Brain microvascular endothelial cell (primary cell): Measurements from ENCODE around the gene SLC2A11.

ENCODE experiments used
- DNase-seq: peaks from one replicate; pipeline ENCODE4 v3.0.0-alpha.2; 2020
- H3K27ac ChIP-seq: fragments of 250-450 bp; sonication (Bioruptor Pico); 2 replicates; pipeline ENCODE4 v1.5.1; 2020; ENCODE audit warnings: mild to moderate bottlenecking, moderate library complexity
- H3K27me3 ChIP-seq: fragments of 250-450 bp; sonication (Bioruptor Pico); replicated peaks from 2 replicates; pipeline ENCODE4 v1.5.1; 2020; ENCODE audit warnings: mild to moderate bottlenecking
- H3K36me3 ChIP-seq: fragments of 250-450 bp; sonication (Bioruptor Pico); replicated peaks from 2 replicates; pipeline ENCODE4 v1.5.1; 2020; ENCODE audit warnings: mild to moderate bottlenecking
- H3K4me3 ChIP-seq: 2 replicates; pipeline ENCODE4 v1.5.1; 2011; ENCODE audit warnings: low read depth, mild to moderate bottlenecking, control low read depth, low read length, moderate library complexity
- in situ Hi-C: cut with HindIII; loops from 2 replicates; pipeline ENCODE4 v1.10.0; 2017; ENCODE audit warnings: low sequenced_read_pairs, low pct_ligation_motif_present
- TF ChIP-seq, protein P1 (sequence below): IDR thresholded peaks from 2 replicates; pipeline ENCODE4 v1.5.1; 2011; ENCODE audit warnings: low read depth, mild to moderate bottlenecking, moderate library complexity, low read length, control low read depth, inconsistent platforms; ENCODE audit errors: missing control alignments

SLC2A11 gene

DNA sequence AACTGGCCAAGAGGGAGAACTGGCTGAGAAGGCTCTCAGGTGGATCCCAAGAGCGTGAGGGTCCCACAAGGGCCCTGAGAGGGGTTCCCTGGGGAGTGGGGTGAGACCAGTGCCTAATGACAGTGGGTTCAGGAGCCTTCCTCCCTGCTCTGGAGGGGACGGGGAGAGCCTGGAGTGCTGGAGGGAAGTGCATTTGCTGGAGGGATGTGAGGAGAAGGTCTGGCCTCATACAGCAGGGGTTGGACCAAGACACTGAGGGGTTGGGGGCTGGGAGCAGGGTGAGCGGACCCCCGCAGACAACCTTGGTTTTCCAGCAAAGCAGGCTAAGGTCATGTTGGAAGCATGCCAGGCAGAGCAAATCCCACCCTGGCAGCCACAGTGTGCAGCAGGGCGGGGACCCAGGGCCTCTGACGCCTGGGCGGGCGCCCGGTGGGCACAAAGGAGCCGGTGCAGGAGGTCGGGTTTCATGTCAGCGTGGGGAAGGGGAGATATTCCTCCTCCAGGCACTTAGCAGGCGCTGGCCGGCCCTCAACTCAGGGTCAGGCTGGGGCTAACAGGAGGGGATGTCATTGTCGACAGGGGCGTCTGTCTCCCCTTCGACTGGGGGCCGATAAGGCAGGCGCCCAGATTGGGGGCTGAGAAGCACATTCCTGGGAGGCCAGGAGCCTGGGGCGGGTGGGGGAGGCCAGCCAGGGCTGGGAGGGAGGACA lies 15.8 kb upstream of the SLC2A11 start:
- TF ChIP-seq, protein P1, sequence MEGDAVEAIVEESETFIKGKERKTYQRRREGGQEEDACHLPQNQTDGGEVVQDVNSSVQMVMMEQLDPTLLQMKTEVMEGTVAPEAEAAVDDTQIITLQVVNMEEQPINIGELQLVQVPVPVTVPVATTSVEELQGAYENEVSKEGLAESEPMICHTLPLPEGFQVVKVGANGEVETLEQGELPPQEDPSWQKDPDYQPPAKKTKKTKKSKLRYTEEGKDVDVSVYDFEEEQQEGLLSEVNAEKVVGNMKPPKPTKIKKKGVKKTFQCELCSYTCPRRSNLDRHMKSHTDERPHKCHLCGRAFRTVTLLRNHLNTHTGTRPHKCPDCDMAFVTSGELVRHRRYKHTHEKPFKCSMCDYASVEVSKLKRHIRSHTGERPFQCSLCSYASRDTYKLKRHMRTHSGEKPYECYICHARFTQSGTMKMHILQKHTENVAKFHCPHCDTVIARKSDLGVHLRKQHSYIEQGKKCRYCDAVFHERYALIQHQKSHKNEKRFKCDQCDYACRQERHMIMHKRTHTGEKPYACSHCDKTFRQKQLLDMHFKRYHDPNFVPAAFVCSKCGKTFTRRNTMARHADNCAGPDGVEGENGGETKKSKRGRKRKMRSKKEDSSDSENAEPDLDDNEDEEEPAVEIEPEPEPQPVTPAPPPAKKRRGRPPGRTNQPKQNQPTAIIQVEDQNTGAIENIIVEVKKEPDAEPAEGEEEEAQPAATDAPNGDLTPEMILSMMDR = no peak
- Histone ChIP-seq H3K4me3 (no peak overlapping the region), H3K36me3 (no peaks in the 10 kb centered on the region), H3K27me3 (no peaks in the 10 kb centered on the region), H3K27ac (no peak overlapping the region)
- in situ Hi-C loops = no loop called here
- DNase-seq = no peak

DNA sequence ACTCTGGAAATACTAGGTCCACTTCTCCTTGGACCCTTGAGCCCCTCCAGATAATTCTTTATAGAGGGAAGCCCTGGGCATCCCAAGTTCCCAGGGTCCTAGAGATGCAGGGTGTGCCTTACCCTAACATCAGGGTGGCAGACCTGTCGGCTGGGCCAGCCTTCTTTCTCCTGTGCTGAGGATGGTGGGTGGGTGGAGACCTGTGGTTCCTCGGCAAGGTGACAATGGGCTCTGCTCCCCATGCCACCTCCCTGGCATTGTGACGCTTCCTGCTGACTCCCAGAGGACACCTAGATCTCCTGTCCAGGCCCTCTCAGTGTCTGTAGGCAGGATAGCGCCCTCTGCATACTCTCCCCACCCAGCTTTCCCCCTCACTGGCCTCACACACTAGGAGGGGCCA lies 15.1 kb upstream of the SLC2A11 start:
- Histone ChIP-seq H3K4me3 (no peak overlapping the region), H3K36me3 (no peaks in the 10 kb centered on the region), H3K27ac (no peak overlapping the region), H3K27me3 (no peaks in the 10 kb centered on the region)
- TF ChIP-seq, protein P1 = no peak
- no peak for DNase-seq
- in situ Hi-C loops = no loop called here

DNA sequence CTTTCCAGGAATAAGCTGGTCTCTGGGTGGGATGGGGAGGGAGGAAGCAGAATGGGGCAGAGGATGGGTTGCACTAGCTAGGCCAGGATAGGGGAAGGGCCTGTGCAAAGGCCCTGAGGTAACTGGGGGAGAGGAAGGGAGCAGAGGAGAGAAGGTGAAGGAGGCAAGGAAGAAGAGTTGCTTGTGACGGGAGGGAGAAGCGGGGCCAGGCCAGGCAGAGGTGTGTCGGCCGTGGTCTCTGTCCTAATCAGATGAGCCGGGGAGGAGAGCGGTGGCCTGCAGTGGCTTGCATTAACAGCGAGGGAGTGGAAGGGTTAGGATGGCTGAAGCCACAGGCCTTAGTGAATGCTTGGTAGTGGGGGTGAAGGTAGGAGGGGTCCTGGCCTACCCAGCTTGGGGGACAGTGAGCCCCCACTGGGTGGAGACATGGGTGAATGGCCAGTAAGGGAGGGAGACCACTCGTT lies 12.9 kb upstream of the SLC2A11 start:
- in situ Hi-C loops = no loop called here
- TF ChIP-seq, protein P1 = no peak
- no peak overlapping the region for H3K27ac ChIP-seq

DNA sequence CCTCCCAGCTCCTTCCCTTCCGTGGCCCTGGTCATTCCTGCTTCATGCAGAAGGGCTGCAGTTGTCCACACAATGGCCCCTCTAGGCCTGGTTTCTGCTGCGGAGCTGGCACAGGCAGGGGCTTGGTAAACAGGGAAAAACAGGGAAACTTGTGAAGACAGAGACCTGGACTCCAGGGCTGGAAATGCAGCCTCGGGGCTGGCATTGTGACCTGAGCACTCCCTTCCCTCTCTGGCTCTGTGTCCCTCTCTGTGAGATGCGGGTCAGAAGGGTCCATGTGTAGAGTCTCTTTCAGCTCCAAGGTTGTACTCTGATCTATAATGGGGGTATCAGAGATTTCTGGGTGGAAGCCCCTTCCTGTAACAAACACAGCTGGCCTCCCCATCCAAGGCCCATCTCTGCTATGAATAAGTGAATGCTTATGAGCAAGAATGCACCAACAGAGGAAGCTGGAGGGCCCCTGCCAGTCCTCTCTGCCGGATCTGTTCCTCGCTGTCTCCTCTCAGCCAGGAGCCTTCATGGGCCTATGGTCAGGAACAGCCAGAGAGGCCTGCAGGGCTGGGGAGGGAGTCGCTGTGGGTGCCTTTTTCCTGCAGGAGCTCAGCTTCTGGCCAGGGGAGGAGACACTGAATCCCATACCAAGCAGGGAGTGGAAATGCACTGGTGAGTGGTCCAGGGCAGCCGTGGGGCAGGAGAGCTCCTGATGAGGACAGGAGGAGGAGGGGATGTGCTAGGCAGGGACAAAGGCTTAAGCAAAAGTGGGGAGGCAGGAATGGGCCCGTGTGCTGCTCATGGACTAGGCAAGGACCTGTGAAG lies 12.2 kb upstream of the SLC2A11 start:
- Histone ChIP-seq H3K36me3 (no peaks in the 10 kb centered on the region), H3K4me3 (no peak overlapping the region), H3K27me3 (no peaks in the 10 kb centered on the region), H3K27ac (no peak overlapping the region)
- DNase-seq = no peak
- TF ChIP-seq, protein P1 = no peak
- in situ Hi-C loops = no loop called here

More for the DNA sequence above, 12.9 kb upstream of the SLC2A11 start:
- Histone ChIP-seq H3K4me3 (no peak overlapping the region), H3K27me3 (no peaks in the 10 kb centered on the region), H3K36me3 (no peaks in the 10 kb centered on the region)
- DNase-seq = no peak

DNA sequence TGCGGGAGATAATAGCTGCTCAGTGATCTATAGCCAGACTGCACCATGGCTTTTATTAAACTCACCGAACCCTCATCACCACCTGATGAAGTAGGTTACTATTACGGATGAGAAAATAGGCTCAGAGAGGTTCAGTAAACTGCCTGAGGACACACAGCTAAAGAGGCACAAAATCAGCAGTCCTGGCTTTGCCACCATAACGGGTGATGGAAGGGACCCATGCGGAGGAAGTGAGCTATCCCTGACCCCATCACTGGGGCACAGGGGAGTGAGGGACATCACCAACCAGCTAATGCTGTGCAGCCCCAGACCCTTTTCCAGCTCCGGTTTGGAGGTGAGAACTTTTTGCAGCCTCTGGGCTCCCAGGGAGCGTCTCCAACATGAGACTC lies 11.6 kb upstream of the SLC2A11 start:
- TF ChIP-seq, protein P1 = no peak
- in situ Hi-C loops = no loop called here
- Histone ChIP-seq H3K27me3 (no peaks in the 10 kb centered on the region), H3K36me3 (no peaks in the 10 kb centered on the region), H3K4me3 (no peak overlapping the region), H3K27ac (no peak overlapping the region)
- no peak for DNase-seq
